OCI-LY3 (cell line): ENCODE measurements around the gene IL1B.
"Not testable (repeated sequence)": the region's sequence is repeated elsewhere in the genome, so short reads cannot be mapped to it uniquely, and the experiment has no call there.

Experiments used
- H2AFZ ChIP-seq: fragments of 200-600, 300-600 bp; shearing (Covaris generic); 2 replicates; pipeline ENCODE4 v1.6.0; 2014; ENCODE audit warnings: antibody characterized with exemption, low read depth, low read length
- H3K27ac ChIP-seq: fragments of 200-600, 300-600 bp; sonication (generic); 2 replicates; pipeline ENCODE4 v1.5.1; 2014; ENCODE audit warnings: mild to moderate bottlenecking, low read length, moderate library complexity, mixed read lengths
- H3K27me3 ChIP-seq: fragments of 200-600, 300-600 bp; sonication (generic); 2 replicates; pipeline ENCODE4 v1.6.1; 2014; ENCODE audit warnings: low read depth, low read length, mixed read lengths
- H3K36me3 ChIP-seq: fragments of 200-600, 300-600 bp; sonication (generic); replicated peaks from 2 replicates; pipeline ENCODE3; 2014; ENCODE audit warnings: low read depth, low read length, mixed read lengths
- H3K4me1 ChIP-seq: fragments of 300-600, 200-600 bp; sonication (generic); 2 replicates; pipeline ENCODE4 v1.6.1; 2014; ENCODE audit warnings: low read length, mixed read lengths
- H3K4me2 ChIP-seq: fragments of 200-600, 300-600 bp; sonication (generic); 2 replicates; pipeline ENCODE4 v1.6.1; 2014; ENCODE audit warnings: low read length, mixed read lengths
- H3K4me3 ChIP-seq: fragments of 300-600, 200-600 bp; sonication (generic); 2 replicates; pipeline ENCODE4 v1.5.1; 2014; ENCODE audit warnings: antibody characterized with exemption, mild to moderate bottlenecking, low read length, moderate library complexity
- H3K79me2 ChIP-seq: fragments of 300-600, 200-600 bp; shearing (Covaris generic); 2 replicates; pipeline ENCODE4 v1.6.1; 2014; ENCODE audit warnings: mild to moderate bottlenecking, low read length, mixed read lengths
- H3K9ac ChIP-seq: fragments of 300-600, 200-600 bp; shearing (Covaris generic); 2 replicates; pipeline ENCODE4 v1.6.0; 2014; ENCODE audit warnings: mild to moderate bottlenecking, low read length, moderate library complexity
- H3K9me3 ChIP-seq: fragments of 200-600, 300-600 bp; shearing (Covaris generic); 2 replicates; pipeline ENCODE4 v1.6.1; 2014; ENCODE audit warnings: low read length, mixed read lengths; ENCODE audit not compliant: insufficient read depth
- H4K20me1 ChIP-seq: fragments of 200-600, 300-600 bp; sonication (generic); 2 replicates; pipeline ENCODE4 v1.6.1; 2016; ENCODE audit warnings: low read length, mixed read lengths; ENCODE audit not compliant: insufficient read depth
- CTCF ChIP-seq: fragments of 200-600, 300-600 bp; sonication (generic); IDR thresholded peaks from 2 replicates; pipeline ENCODE4 v1.5.1; 2014; ENCODE audit warnings: antibody characterized with exemption, low read length, low read depth
- EZH2phosphoT487 ChIP-seq: fragments of 200-600 bp; shearing (Covaris generic); IDR thresholded peaks from 2 replicates; pipeline ENCODE4 v1.6.1; 2018; ENCODE audit warnings: antibody characterized with exemption, mixed run types, low read depth

The IL1B gene

DNA sequence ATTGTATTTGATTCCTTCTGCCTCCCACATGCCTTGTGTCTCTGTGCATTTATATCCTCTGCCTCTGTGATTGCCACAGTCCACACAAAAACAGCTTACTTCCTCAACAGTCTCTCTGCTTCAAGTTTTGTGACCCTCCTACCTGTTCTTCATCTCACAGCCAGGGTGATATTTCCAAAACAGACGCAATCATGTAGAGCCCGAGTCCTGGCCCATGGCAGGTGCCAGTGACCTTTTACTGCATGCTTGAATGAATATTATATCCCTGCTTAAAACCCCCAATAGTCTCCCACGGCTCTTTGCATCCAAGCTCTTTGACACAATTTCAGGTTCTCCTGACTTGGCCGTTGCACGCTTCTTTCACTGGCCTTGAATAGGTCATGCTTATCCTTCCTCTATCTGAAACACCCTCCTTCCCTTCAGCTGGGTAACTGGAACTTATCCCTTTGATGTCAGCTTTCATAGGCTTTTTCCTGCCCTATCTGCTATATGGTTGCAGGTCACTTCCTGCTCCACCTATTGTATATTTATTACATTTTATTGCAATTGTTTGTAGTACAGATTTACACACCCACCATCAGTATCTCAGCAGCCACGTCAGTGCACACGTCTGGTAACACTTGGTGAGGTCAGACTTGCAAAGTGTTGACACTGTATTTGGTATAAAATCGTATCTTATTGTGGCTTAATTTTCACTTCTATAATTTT lies 29.7 kb upstream of the IL1B start:
- Histone ChIP-seq H3K9me3 (peaks cover 25% of the 10 kb centered on the region), H3K9ac (no peak overlapping the region), H2AFZ (no peak overlapping the region), H3K4me3 (no peak overlapping the region), H4K20me1 (no peaks in the 10 kb centered on the region), H3K27ac (no peak overlapping the region), H3K27me3 (no peaks in the 10 kb centered on the region), H3K4me1 (no peaks in the 10 kb centered on the region), H3K79me2 (no peaks in the 10 kb centered on the region), H3K36me3 (peaks cover 6% of the 10 kb centered on the region), H3K4me2 (no peak overlapping the region)
- TF ChIP-seq CTCF = no peak
- no peak for TF ChIP-seq EZH2phosphoT487

GRCh38 chr2:112864072-112864471 lies 27.5 kb upstream of the IL1B start:
- H3K36me3 ChIP-seq = peaks cover 6% of the 10 kb centered on the region
- peaks cover 32% of the 10 kb centered on the region for H3K9me3 ChIP-seq
- H3K27ac ChIP-seq = no peak overlapping the region
- H3K4me3 ChIP-seq = no peak overlapping the region
- no peak overlapping the region for H2AFZ ChIP-seq
- no peaks in the 10 kb centered on the region for H3K27me3 ChIP-seq
- H3K4me2 ChIP-seq = no peak overlapping the region
- no peaks in the 10 kb centered on the region for H4K20me1 ChIP-seq
- no peaks in the 10 kb centered on the region for H3K4me1 ChIP-seq
- no peak overlapping the region for H3K9ac ChIP-seq
- no peaks in the 10 kb centered on the region for H3K79me2 ChIP-seq
- no peak for TF ChIP-seq EZH2phosphoT487
- no peak for TF ChIP-seq CTCF

- not testable (repeated sequence) for H3K27ac ChIP-seq, H3K9ac ChIP-seq, H3K36me3 ChIP-seq, H4K20me1 ChIP-seq, H2AFZ ChIP-seq, H3K4me1 ChIP-seq, H3K27me3 ChIP-seq, H3K4me2 ChIP-seq, H3K79me2 ChIP-seq, H3K4me3 ChIP-seq
- H3K9me3 ChIP-seq = peaks cover 16% of the 10 kb centered on the region; the same call in 1 of the 2 replicates
Observed at GRCh38 chr2:112859406-112860183, 23.0 kb upstream of the IL1B start.

DNA sequence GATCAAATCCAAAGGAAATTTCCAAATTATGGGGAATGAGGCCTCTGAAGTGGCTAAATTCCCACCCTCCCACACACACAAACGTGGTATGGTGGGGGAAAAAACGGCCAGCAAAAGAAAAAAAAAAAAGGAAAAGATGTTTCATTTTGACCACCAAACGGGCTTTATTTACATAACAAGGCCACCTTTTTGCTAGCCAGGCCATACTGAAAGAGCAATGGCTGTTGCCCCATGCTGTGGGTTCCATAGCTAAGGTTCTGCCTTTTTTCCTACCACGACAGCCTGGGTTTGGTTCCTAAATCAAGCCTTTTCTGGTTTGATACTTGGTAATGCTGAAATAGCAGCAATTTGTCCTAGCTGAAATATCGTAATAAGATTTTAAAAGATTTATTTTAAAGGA lies 14.0 kb upstream of the IL1B start:
- Histone ChIP-seq H4K20me1 (no peaks in the 10 kb centered on the region), H3K27ac (no peak overlapping the region), H3K9me3 (no peaks in the 10 kb centered on the region), H3K36me3 (no peaks in the 10 kb centered on the region), H3K79me2 (no peaks in the 10 kb centered on the region), H3K27me3 (no peaks in the 10 kb centered on the region), H3K4me1 (peaks cover 13% of the 10 kb centered on the region), H2AFZ (no peak overlapping the region), H3K4me2 (no peak overlapping the region), H3K4me3 (no peak overlapping the region), H3K9ac (no peak overlapping the region)
- no peak for TF ChIP-seq CTCF
- no peak for TF ChIP-seq EZH2phosphoT487
